ENCODE data around the gene MAP3K9.

MAP3K9 gene

GRCh38 chr14:70821584-70822529 is 12.5 kb upstream of the MAP3K9 start:
- no peak for DNase-seq (ENCODE audit: low spot score)

- DNase-seq (ENCODE audit: low spot score), result no peak
Measured at GRCh38 chr14:70816525-70816924, 7.2 kb upstream of the MAP3K9 start.

- DNase-seq (ENCODE audit: low spot score), result no peak
Measured at GRCh38 chr14:70814466-70814865, 5.2 kb upstream of the MAP3K9 start.

GRCh38 chr14:70812124-70812818 is 3.0 kb upstream of the MAP3K9 start:
- no peak for DNase-seq (ENCODE audit: low spot score)

GRCh38 chr14:70811578-70811977 is 2.3 kb upstream of the MAP3K9 start:
- no peak for DNase-seq (ENCODE audit: low spot score)

GRCh38 chr14:70811050-70811449 is 1.7 kb upstream of the MAP3K9 start:
- DNase-seq (ENCODE audit: low spot score), result no peak

GRCh38 chr14:70810621-70811020 is 1.3 kb upstream of the MAP3K9 start:
- no peak for DNase-seq (ENCODE audit: low spot score)

GRCh38 chr14:70808416-70809224 is 693 bp downstream of the MAP3K9 start:
- no peak for DNase-seq (ENCODE audit: low spot score)

GRCh38 chr14:70807898-70808415 is 1.4 kb downstream of the MAP3K9 start:
- DNase-seq (ENCODE audit: low spot score), result no peak

- DNase-seq (ENCODE audit: low spot score), result no peak
Measured at GRCh38 chr14:70804556-70805162, 4.7 kb downstream of the MAP3K9 start.

- DNase-seq (ENCODE audit: low spot score), result no peak
Measured at GRCh38 chr14:70803321-70804310, 5.7 kb downstream of the MAP3K9 start.

GRCh38 chr14:70802379-70802778 is 6.9 kb downstream of the MAP3K9 start:
- no peak for DNase-seq (ENCODE audit: low spot score)

- DNase-seq (ENCODE audit: low spot score), result no peak
Measured at GRCh38 chr14:70801836-70802235, 7.5 kb downstream of the MAP3K9 start.

GRCh38 chr14:70796551-70796950 is 12.8 kb downstream of the MAP3K9 start:
- DNase-seq (ENCODE audit: low spot score), result no peak

- no peak for DNase-seq (ENCODE audit: low spot score)
Measured at GRCh38 chr14:70794294-70794693, 15.0 kb downstream of the MAP3K9 start.

GRCh38 chr14:70793637-70794036 is 15.7 kb downstream of the MAP3K9 start:
- no peak for DNase-seq (ENCODE audit: low spot score)

GRCh38 chr14:70792939-70793338 is 16.4 kb downstream of the MAP3K9 start:
- DNase-seq (ENCODE audit: low spot score), result no peak

- DNase-seq (ENCODE audit: low spot score), result peak; percentile 21
Measured at GRCh38 chr14:70791971-70792370, 17.3 kb downstream of the MAP3K9 start.

- no peak for DNase-seq (ENCODE audit: low spot score)
Measured at GRCh38 chr14:70789961-70790360, 19.4 kb downstream of the MAP3K9 start.

GRCh38 chr14:70789361-70789760 is 20.0 kb downstream of the MAP3K9 start:
- DNase-seq (ENCODE audit: low spot score), result no peak

All from pons (tissue), 1 donor.